ENCODE data around the gene TPSAB1.
"Not testable (repeated sequence)": the region's sequence is repeated elsewhere in the genome, so short reads cannot be mapped to it uniquely, and the experiment has no call there.

GRCh38 chr16:1231301-1231700, 9.2 kb upstream of the TPSAB1 start:
- TF ChIP-seq EZH2 (IDR thresholded peaks at IDR 0.05; ENCODE audit: insufficient read depth, poor library complexity, severe bottlenecking); EZH2phosphoT487 (IDR thresholded peaks at IDR 0.05; ENCODE audit: insufficient read depth, low read depth): not testable (repeated sequence)
